HG03135 (cell line): ENCODE results near the gene TCIRG1.

ENCODE experiments used
- ATAC-seq: cut with Tn5 transposase; IDR thresholded peaks from one replicate; pipeline ENCODE4 v1.9.1; 2021; ENCODE audit warnings: mild to moderate bottlenecking, moderate library complexity; ENCODE audit not compliant: unreplicated experiment

The TCIRG1 gene

DNA sequence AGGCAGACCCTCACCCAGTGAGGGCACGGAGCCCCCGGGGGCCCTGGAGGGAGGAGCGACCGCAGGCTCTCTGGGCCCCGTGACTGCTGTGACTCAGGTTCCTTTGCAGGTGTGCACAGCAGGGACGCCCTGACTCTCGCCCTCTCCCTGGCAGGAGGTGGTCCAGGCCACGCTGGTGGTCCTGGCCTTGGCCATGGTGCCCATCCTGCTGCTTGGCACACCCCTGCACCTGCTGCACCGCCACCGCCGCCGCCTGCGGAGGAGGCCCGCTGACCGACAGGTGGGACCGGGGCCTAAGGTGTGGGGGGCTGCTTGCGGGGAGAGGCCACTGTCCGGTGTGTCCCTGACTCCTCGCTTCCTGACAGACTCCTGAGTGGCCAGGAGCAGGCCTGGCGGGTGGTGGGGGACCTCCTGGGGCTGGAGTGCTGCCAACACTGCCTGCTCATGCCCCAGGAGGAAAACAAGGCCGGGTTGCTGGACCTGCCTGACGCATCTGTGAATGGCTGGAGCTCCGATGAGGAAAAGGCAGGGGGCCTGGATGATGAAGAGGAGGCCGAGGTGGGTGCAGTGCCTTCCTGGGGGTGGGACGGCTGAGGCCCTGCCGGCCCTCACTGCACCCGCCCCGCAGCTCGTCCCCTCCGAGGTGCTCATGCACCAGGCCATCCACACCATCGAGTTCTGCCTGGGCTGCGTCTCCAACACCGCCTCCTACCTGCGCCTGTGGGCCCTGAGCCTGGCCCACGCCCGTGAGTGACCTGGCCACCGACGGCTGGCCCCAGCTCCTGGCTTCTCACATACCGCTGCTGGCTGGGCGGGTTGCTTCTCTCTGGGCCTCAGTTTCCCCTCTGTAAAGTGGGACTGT, 10.9 kb downstream of the TCIRG1 start:
- ATAC-seq = no peak

DNA sequence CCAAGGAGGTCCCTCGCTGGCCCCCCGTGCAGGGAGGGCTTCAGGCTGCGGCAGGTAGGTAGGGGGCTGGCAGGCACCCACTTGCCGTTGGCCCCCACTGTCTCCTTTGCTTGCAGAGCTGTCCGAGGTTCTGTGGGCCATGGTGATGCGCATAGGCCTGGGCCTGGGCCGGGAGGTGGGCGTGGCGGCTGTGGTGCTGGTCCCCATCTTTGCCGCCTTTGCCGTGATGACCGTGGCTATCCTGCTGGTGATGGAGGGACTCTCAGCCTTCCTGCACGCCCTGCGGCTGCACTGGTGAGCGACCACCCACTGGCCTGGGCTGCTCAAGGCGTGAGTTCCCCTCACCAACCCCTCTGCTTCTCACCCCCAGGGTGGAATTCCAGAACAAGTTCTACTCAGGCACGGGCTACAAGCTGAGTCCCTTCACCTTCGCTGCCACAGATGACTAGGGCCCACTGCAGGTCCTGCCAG, 11.6 kb downstream of the TCIRG1 start:
- no peak for ATAC-seq

DNA sequence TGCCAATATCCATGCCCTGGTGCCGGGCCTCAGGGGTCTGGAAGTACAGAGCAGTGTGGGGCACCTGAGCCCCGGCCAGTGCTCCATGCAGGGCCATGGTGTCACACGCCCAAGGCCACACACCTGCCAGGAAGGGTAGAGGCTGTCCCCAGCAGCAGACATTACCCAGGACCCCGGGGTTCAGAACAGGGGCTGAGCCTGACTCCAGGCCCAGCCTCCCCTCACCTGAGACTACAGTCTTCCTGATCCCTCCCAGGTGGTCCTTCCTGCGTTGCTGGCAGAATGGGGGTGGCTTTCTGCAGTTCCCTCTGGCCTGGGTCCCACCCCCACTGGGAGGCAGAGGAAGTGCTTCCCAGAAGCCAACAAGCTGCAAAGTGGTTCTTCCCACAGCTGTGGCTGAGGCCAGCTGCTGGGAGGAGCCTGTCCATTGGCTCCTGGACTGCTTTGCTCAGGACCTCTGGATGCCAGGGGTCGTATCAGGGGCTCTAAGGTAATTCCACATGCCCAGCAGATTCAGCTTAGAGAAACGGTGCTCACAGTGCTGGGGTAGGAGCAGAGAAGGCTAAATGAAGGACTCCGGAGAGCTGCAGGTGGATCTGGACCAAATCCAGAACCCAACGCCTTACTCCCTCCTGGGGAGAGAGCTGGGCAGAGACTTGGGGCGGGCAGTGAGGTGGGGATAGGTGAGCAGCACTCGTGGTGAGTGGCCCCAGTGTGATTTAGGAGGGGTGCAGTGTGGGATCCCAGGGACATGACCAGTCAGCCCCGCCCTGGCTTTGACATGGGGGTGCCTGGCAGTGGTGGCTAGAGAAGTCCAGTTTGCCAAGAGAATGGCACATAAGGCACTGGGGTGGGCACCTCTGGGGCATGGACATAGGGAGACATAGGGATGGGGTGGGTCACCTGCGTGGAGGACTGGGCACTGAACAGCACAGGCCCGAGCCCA, 12.6 kb downstream of the TCIRG1 start:
- ATAC-seq = no peak

DNA sequence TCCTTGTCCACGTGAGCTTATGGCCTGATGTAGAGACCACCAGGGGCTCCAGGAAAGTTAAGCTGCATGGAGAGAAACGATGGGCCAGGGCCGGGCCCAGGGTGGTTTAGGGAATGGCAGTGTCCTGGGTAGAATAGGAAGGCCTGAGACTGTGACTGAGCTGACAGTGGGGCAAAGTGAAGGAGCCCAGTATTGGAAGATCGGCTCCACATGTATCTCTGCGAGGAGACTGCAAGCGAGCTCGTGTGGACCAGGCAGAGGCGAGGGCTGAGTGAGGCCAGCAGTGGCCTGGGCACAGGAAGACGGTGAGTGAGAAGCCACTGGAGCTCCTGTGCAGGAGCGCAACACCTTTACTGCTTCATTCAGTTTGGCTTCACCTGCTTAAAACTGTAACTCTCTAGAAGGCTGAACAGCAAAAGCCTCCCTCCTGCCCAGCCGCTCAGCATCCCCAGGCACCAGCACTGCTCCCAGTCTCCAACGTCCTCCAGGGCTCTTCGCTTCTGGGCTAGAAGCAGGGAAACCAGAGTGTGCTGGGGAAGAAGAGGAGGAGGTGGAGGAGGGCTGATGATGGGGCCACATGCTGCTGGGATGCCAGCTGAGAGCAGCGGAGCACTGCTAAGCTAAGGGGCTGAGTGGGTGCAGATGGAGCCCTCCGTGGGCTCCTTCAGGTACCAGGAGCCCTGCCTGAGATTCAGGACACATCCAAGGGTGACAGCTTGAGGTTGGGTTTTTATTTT, 13.5 kb downstream of the TCIRG1 start:
- no peak for ATAC-seq

- no peak for ATAC-seq
These were observed 14.3 kb downstream of the TCIRG1 start for GRCh38 chr11:68053117-68053516.

- ATAC-seq = no peak
These were observed 15.4 kb downstream of the TCIRG1 start for GRCh38 chr11:68053981-68054812.

DNA sequence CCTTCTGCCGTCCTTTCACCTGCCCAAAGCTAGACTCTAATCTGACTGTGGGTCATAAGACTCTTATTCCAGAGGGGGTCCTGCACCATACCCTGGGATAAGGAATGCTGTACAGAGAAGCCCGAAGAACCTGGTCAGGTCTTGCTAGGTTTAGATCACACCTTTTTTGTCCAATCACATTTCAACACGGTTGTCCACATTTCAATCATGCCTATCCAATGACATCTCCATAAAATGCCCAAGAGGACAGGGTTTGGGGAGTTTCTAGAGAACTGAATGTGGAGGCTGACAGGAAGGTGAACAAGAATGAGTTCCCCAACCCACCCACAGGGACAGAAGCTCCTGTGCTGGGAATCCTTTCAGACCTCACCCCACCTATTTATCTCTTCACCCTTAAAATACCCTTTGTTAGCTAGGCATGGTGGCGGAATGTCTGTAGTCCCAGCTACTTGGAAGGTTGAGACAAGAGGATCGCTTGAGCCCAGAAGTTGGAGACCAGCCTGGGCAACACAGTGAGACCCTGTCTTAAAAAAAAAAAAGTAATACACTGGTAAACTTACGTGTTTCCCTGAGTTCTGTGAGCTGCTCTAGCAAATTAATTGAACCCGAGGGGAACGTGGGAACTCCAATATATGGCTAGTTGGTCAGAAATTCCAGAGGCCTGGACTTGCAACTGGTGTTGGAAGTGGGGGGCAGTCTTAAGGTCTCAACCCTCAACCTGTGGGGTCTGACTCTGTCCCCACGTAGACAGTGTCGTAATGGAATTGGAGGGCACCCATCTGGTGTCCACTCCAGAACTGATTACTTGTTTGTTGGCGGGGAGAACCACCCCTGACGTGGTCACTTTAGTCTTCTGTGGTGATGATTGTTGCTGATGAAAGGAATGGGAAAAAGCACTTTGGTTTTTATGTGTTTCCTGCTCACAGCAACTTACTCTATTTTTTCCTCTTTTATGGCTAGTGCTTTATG, 17.8 kb downstream of the TCIRG1 start:
- ATAC-seq = no peak

DNA sequence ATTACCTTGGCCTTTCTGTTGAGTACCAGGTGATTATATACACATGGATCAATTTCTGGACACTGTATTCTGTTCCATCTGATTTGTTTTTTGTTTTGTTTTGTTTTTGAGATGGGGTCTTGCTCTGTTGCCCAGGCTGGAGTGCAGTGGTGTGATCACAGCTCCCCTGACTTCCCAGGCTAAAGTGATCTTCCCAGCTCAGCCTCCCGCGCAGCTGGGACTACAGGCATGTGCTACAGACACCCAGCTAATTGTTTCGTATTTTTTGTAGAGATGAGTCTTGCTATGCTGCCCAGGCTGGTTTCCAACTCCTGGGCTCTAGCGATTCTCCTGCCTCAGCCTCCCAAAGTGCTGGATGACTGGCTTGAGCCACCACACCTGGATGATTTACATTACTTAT, 19.0 kb downstream of the TCIRG1 start:
- ATAC-seq = no peak

GRCh38 chr11:68061508-68061907, 22.7 kb downstream of the TCIRG1 start:
- no peak for ATAC-seq

- ATAC-seq = no peak
These were observed 26.1 kb downstream of the TCIRG1 start for GRCh38 chr11:68064926-68065325.

DNA sequence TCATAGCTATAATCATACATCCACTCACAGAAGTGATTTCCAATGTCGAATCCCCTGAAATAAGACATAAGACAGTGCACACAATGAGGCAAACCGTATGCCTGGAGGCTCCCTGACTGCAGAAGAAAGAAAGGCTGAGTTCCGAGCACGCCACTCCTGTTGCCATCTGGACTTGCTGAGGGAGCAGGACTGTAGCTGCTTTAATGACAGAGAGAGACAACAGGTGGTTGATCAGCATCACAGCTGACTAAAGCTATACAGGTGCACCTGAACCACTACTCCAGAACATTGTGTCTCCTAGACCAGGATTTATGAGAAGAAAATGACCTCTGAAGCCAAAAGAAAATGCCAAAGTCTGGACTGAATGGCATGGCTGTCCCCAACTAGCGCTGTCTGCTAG, 27.0 kb downstream of the TCIRG1 start:
- no peak for ATAC-seq

GRCh38 chr11:68066742-68067141, 27.9 kb downstream of the TCIRG1 start:
- no peak for ATAC-seq

DNA sequence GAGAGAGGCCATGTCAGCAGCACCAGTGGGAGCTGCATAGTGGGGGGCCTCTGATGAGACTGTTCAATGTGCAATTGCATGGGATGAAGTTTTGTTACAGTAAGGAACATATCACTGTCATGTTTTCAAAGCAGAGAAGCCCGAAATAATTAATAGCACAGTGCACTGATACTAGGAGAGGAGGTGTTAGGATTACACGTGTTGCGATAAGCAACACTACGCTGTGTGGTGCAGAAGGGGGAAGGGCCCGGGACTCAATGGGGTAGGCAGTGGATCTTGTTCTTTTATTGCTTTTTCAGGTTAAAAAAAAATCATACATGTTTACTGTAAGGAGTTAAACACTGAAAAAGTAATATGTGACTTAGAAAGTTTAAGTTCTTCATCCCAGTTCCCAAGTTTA, 29.2 kb downstream of the TCIRG1 start:
- ATAC-seq = no peak

DNA sequence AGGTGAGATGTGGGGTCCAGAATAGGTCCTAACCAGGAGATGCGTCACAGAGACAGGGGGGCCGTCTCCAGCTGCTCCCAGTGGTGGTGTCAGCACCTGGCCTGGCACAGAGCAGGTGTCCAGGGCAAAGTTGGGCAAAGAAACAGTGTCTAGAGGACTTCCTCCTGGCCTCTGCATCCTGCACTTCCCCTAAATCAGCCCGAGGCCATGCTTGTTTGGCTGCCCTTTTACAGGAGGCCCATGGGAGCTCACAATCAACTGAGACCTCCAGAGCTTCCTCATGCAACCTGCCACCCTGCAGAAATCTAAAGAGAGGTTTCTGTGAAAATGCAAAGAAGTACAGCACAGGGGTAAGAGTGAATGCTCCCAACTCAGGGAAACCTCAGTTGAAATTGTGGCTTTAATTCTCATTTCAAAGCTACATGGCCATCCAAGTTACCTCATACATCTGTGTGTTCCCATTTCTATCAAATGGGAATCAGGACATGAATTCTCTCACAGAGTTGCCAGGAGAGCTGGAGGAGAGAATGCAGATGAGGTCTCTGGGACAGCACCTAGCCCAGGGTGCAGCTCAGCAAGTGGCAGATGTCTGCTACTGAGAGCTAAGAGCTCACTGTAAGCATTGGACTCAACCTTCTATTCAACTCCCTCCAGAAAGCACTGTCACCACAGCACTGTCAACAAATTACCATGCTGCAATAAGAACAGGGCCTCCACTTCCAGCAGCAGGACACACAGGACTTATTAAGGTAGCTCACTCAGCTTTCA, 32.6 kb downstream of the TCIRG1 start:
- no peak for ATAC-seq

DNA sequence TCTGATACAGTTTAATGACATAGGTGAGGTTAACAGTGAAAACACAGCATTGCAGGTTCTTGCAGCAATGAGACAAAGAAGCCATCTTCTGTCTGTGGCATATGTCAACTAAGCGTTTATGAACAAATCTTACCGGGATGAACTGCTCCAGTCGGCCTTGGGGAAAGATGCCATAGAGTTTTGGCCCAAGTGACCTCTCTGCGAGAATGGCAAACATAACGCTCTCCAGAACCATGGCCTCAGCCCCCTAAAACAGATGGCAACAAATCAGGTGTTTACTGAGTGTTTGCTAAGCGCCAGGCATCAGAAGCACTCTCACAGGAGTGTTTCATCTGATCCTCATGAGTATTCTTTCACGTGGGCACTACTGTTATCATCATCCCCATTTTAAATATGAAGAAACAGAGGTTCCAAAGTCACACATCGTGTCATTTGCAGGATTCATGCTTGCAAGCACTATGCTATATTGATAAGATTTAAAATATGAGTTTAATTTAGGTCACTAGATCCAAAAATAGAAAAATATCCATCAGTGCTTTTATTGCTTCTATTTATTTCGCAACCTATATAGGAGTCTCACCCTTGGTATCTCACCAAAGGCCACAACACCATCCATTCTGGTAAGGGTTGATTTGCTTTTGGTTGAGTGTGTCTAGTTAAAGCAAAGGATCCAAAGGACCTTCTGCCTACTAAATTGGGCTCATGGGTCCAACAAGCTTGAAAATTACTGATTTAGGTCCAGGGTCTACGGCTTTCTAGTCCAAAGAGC, 35.9 kb downstream of the TCIRG1 start:
- no peak for ATAC-seq

- no peak for ATAC-seq
These were observed 37.7 kb downstream of the TCIRG1 start for GRCh38 chr11:68076371-68077042.
